HG02798 (cell line): ENCODE data around the gene STAG1.
"Not testable (repeated sequence)": the region's sequence is repeated elsewhere in the genome, so short reads cannot be mapped to it uniquely, and the experiment has no call there.

Source experiments
- ATAC-seq: cut with Tn5 transposase; IDR thresholded peaks from one replicate; pipeline ENCODE4 v1.9.1; 2021; ENCODE audit warnings: mild to moderate bottlenecking; ENCODE audit not compliant: unreplicated experiment, poor library complexity

STAG1 gene

DNA sequence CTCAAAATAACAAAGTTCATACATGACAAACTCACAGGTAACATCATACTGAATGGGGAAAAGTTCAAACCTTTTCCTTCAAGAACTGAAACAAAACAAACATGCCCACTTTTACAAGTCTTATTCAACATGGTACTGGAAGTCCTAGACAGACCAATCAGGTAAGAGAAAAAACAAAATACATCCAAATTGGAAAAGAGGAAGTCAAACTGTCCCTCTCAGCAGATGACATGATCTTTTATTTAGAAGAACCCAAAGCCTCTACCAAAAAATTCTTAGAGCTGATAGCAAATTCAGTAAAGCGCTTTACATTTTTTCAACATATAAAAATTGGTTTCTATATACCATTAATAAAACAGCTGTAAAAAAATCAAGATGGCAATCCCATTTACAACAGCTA is 219.4 kb downstream of the STAG1 start:
- ATAC-seq: no peak

DNA sequence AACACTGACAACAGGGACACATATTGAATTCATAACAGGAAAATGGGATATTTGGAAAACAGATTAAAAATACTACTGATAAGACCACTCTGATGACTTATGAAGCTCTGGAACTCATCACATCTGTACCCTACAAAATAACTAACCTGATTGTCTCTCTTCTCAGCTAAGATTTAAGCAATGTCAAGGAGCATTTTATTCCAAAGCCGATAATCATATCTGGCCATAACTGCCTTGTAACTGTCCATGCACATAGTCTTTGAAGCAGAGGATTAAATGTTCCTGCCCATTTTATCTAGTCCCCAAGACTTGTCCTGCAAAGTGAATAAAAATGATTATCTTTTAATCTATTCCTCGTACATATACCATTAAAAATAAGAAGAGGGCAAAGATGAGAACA is 234.1 kb downstream of the STAG1 start:
- ATAC-seq: no peak

DNA sequence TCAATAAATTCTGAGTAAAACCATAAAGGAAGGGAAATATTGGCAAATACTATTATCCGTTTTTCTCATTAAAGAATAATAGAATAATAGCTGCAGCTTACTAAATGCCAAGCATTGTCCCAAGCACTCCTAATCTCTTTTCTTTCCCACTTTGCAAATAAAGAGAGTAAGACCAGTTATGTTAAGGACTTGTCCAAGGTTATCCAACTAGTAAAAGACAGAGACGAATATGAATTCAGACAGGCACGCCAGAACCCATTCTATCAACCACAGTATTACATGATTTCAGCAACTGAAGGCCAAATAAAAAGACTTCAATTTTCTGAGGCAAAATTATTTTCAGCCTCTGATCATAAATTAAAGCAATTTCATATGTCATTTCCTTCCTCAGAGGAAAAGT is 235.5 kb downstream of the STAG1 start:
- no peak for ATAC-seq

DNA sequence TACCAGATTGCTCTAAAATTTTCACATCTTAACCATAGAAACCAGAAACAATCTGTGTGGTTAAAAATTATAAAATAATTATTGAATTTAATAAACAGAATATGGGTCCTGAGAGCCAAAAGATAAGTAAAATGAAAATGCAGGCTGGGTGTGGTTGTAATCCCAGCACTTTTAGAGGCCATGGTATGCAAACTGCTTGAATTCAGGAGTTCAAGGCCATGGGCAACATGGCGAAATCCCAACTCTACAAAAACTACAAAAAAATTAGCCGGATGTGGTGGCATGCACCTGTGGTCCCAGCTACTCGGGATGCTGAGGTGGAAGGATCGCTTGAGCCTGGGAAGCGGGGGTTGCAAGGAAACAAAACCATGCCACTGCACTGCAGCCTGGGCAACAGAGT is 236.1 kb downstream of the STAG1 start:
- ATAC-seq: no peak

DNA sequence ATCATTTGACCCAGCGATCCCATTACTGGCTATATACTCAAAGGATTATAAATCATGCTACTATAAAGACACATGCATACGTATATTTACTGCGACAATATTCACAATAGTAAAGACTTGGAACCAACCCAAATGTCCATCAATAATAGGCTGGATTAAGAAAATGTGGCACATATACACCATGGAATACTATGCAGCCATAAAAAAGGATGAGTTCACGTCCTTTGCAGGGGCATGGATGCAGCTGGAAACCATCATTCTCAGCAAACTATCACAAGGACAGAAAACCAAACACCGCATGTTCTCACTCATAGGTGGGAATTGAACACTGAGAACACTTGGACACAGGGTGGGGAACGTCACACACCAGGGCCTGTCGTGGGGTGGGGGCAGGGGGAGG is 237.6 kb downstream of the STAG1 start:
- ATAC-seq: not testable (repeated sequence)

DNA sequence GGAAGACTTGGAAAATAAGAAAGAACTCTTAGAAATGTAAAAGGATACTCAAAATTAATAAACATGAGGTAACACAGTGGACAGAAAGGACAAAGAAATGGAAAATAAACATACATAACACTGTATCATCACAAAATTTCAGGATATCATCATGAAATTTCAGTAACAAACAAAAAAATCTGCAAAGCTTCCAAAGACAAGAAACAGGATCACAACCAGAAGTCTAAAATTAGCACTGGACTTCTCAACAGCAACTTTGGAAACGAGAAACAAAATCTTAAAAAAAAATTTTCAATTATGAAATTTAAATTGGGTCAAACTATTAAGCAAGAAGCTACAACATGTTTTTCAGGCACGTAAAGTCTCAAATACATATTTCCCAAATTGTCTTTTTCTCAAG is 238.8 kb downstream of the STAG1 start:
- ATAC-seq: no peak

DNA sequence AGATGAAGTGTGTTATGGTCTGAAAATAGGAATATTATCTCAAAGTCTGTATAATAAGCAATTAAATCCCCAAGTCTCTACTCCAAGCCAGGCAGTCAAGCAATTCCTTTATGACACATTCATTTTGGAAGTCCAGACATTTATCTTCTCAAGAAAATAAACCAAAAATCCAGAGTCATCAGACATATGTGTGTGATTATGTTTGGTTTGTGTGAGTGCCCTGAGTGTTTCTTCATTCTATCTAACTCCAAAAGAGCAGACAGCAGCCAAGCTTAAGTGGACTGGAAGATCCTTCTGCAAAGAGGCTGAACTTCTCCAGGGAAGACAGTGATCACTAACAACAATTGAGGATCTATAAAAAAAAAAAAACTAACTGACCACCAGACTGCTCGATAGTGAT is 239.8 kb downstream of the STAG1 start:
- ATAC-seq: no peak

DNA sequence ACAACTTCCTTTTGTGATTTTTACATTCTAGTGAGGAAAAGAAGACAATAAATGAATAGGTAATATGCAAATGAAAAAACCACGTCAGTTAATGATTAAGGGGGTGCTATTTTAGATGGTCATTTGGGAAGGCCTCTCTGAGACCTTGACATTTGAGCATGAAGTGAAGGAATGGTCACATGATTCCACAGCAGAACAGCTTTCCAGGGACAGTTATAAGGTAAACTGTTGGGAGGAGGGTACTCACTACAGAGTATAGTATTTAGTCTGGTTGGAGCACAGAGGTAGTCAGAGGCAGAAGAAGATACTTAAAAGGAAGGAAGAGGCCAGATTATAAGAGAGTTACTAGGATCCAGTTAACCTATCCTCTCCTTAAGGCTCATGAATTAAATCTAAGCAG is 246.5 kb downstream of the STAG1 start:
- no peak for ATAC-seq

DNA sequence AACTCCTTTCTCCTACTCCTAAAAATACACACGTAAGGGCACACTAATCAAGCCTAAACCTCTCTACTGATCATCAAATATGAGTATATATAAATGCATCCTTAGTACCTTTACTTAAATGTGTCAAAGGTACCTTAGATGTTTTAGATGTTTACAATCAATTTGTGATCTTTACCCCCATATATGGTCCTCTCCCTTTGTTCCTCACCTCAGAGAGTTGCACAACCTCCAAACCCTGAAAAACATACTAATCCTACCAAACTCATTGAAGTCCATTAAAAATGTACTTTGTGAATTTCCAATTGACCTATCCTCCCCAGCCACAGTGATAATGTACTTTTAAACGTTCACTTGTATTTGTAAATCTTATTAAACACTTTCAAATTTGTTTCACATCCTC is 249.1 kb downstream of the STAG1 start:
- no peak for ATAC-seq

DNA sequence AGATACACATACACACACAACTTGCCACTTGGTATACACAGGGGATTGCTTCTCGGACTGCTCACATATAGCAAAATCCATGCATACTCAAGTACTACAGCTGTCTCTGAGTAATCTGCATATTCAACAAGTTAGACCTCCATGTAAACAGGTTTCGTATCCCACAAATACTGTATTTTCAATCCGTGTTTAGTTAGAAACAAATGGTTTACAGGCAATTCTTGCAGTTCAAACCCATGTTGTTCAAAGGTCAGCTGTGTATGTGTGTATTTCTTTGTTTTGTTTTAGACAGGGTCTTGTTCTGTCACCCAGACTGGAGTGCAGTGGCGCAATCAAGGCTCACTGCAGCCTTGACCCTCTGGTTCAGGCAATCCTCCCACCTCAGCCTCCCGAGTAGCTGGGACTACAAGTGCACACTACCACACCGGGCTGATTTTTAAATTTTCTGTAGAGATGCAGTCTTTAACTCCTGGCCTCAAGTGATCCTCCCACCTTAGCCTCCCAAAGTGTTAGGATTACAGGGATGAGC is 253.2 kb downstream of the STAG1 start:
- ATAC-seq: no peak

DNA sequence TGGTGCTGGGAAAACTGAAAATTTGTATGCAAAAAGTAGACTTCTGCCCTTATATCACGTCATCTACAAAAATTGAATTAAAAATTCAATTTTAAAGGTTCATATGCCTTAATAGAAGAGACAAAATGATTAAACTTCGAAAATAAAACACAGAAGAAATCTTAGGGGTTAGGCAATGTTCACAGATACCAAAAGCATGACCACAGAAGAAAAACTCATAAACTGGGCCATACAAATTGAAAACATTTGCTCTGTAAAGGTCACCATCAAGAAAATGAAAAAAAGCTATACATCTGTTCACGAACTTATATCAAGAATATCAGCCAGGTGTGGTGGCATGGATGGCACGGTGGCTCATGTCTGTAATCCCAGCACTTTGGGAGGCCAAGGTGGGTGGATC is 257.0 kb downstream of the STAG1 start:
- ATAC-seq: no peak

DNA sequence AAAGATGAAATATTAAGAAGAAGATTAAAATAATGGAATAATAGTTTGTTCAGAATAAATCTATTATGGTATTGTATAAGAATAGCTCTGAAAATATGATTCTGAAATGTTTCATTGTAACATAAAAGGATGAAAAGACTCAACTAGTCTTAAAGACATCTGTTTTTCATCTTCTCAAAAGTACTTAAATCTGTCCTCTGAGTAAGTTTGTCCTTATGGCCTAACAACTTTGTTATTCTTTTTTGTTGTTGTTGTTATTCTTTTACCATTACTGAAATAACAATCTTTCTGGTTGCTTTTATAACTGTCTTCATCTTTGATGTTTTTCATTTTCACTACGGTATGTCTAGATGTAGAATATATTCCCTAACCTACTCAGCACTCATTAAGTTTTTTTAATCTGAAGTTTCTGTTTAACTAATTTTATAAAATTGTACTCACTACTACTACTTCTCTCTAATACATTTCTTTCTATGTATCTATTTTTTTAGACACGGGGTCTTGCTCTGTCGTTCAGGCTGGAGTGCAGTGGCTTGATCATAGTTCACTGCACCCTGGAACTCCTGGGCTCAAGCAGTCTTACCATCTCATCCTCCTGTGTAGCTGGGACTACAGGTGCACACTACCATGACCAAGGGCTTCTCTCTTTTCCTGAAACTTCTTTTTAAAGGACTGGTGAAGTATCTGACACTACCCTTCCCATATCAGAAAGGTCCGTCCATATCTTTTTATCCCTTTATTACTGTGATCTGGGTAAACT is 261.4 kb downstream of the STAG1 start:
- ATAC-seq: no peak

DNA sequence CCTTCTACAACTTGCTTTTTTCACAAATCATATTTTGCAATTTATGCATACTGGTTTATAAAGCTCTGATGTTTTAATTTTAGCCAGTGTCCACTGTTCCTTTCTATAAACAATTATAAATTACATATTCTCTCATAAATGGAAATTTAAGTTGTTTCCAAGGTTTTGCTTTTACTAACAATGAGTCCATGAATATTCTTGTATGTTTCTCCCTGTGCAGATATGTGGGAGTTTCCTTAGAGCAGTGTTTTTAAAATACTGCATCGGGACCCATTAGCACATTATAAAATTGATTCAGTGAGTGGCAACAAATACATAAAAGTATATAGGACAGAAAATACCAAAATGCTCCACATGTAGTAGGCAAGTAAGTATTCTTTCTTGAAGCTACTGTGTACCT is 266.4 kb downstream of the STAG1 start:
- no peak for ATAC-seq

DNA sequence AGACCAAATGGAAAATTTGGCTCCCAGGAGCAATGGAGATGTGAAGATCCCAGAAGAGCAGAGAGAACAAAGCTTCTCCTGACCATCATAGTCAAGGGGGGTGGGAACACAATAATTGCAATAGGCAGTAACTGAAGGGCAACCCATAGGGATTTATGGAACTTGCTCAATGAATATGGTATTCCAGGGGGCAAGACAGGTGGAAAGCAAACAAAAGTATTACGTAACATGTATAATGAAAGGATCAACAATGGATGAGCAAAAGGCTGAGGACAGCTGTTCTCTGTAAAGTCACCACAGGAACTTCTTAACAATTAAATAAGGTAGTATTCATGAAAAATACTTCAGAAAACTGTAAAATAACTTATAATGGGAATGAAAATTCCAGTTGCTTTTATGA is 275.9 kb downstream of the STAG1 start:
- no peak for ATAC-seq

DNA sequence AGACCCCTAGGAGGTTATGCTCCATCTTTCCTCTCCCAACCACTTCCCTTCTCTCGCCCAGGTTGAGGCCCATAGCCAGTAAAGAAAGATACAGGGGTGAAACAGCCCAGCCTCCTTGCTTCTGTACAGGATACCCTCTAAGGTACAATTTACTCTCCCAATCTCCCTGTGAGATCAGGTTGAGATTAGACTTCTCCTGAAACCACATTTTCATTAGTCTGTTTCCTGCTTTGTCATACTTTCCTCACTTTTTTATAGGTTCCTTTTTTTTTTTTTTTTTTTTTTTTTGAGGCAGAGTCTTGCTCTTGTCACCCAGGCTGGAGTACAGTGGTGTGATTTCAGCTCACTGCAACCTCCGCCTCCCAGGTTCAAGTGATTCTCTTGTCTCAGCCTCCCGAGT is 277.3 kb downstream of the STAG1 start:
- ATAC-seq: not testable (repeated sequence)

DNA sequence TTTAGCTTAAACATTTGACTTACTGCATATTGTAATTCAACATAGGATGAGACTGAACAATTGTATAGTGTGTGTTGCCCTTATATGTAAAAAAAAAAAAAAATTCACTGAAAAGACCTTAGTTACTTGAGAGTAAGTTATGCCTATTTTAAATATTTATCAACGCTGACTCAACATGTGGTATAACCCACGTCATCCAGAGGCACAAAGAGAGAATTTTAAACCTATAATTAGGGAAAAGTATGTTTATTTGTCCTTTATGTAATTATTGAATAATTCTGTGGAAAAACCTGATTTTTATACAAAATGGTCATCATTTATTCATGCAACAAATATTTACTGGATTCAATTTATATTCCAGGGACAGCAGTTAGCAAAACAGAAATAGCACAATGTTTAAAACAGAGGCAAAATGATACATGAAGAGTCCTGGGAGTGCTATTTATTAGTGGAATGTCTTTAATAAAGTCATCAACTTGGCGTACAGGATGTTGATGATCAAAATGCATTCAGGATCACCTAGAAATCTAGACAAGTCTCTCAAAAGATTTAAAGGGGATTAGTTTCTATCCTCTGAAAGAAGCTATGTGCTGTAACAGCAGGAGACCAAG is 278.4 kb downstream of the STAG1 start:
- ATAC-seq: no peak

DNA sequence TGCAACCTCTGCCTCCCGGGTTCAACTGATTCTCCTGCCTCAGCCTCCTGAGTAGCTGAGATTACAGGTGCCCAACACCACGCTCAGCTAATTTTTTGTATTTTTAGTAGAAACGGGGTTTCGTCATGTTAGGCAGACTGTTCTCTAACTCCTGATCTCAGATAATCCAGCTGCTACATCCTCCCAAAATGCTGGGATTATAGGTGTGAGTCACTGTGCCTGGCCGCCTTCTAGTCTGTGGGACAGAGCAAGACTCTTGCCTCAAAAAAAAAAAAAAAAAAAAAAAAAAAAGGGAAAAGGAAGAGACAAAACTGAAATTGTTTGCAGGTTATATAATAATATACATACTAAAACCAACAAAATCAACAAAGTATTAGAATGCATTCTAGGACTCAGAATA is 286.9 kb downstream of the STAG1 start:
- no peak for ATAC-seq

DNA sequence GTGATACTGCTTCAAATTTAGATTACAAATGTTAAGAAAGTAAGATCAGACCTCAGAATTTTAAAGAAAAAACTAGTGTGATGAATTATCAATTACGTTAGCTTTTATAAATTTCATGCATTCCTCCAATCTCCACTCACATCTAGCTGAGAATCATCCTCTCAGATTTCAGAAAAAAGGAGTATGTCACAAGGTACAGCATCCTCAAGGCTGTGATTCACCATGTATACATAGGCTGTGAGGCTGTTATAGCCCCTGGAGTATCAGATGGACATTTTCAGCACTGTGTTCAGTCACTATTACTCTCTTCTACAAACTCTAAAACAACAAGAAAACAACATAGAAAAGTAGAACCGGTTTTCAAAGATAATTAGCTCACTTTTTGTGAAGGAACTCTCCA is 287.7 kb downstream of the STAG1 start:
- ATAC-seq: no peak

DNA sequence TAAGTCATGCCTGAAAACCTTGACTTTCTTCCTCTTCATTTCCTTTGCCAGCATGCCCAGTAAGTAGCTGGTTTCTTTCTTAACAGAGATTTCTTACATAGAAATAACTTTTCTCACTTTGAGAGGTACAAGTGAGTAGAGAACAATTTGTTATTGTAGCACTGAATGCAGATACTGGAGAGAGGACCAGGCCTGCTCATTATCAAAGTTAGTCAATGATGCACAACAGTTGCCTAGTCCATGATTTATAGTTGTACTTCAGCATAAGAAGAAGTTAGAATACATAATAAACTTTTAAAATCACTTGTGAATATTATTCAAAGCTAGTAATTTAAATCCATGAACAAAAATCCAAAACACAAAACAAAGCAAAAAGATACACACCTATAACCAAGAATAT is 289.0 kb downstream of the STAG1 start:
- ATAC-seq: no peak

DNA sequence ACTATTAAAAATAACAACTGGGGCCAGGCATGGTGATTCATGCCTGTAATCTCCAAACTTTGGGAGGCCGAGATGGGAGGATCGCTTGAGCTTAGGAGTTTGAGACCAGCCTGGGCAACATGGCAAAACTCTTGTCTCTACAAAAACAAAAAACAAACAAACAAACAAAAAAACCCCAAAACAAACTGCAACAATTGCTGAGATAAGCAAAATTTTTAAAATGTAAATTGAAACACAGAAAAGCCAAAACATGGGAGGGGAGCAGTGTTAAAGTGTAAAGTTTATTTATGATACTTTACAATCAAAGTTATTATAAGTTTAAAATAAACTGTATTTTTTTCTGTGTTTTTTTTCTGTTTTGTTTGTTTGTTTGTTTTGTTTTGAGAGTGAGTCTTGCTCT is 294.4 kb downstream of the STAG1 start:
- ATAC-seq: no peak

DNA sequence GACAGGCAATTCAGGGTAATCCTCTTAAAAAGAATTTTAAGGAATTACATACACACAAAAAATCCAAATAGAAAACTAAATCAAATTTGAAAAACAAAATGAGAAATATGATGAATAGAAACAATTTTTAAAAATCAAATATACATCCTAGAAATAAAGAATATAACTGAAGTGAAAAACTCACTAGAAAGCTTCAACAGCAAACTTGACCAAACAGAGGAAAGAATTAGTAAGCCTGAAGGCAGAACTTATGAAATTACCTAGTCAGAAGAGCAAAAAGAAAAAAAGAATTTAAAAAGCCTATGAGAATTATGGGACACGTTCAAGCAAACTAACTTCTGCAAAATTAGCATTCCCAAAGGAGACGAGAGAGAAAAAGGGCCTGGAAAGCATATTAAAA is 296.0 kb downstream of the STAG1 start:
- no peak for ATAC-seq

DNA sequence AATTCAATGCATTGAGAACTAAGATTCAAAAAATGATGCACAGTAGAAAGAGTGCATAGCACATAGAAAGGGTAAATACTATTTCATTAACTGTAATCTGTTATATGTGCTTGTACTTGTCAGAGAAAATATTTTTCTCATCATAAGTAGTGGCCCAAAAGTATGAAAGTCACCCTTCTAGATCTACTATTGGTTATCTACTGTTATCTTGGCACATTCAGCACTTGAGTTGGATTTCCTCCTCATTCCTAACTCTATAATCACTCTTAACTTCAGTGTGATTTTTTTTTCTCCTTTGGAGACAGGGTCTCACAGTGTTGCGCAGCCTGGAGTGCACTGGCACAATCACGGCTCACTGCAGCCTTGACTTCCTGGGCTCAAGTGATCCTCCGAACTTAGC is 307.6 kb downstream of the STAG1 start:
- no peak for ATAC-seq
